NCI-H510A treated with DMSO at 0.1 percent for 48 hours (cell line): Measurements from ENCODE around the gene PDE4DIP.
A peak's percentile ranks its signal among the peaks of the same experiment; 100 is the strongest.
"Not testable (repeated sequence)": the region's sequence is repeated elsewhere in the genome, so short reads cannot be mapped to it uniquely, and the experiment has no call there.

ENCODE experiments used
- DNase-seq: peaks from one replicate; lab custom pipeline; 2025; lab: John Stamatoyannopoulos, UW

Gene PDE4DIP

GRCh38 chr1:148921047-148921446 is 76.8 kb downstream of the PDE4DIP start:
- DNase-seq, result not testable (repeated sequence)

- not testable (repeated sequence) for DNase-seq
Observed at GRCh38 chr1:148923798-148924197, 79.6 kb downstream of the PDE4DIP start.

- not testable (repeated sequence) for DNase-seq
Observed at GRCh38 chr1:148927645-148928044, 83.4 kb downstream of the PDE4DIP start.

GRCh38 chr1:148929253-148929652 is 85.0 kb downstream of the PDE4DIP start:
- DNase-seq, result not testable (repeated sequence)

- not testable (repeated sequence) for DNase-seq
Observed at GRCh38 chr1:148935381-148936002, 91.3 kb downstream of the PDE4DIP start.

GRCh38 chr1:148942906-148943305 is 98.7 kb downstream of the PDE4DIP start:
- not testable (repeated sequence) for DNase-seq

GRCh38 chr1:148945130-148945529 is 100.9 kb downstream of the PDE4DIP start:
- DNase-seq, result not testable (repeated sequence)

- not testable (repeated sequence) for DNase-seq
Observed at GRCh38 chr1:148948768-148949167, 104.5 kb downstream of the PDE4DIP start.

GRCh38 chr1:148951336-148952227 is 107.4 kb downstream of the PDE4DIP start:
- DNase-seq, result peak; percentile 56

GRCh38 chr1:148952253-148952937 is 108.2 kb downstream of the PDE4DIP start:
- DNase-seq, result not testable (repeated sequence)

- DNase-seq, result not testable (repeated sequence)
Observed at GRCh38 chr1:148952938-148953616, 108.8 kb downstream of the PDE4DIP start.

GRCh38 chr1:148953730-148954129 is 109.5 kb downstream of the PDE4DIP start:
- not testable (repeated sequence) for DNase-seq

GRCh38 chr1:148958343-148958742 is 114.1 kb downstream of the PDE4DIP start:
- not testable (repeated sequence) for DNase-seq

GRCh38 chr1:148960212-148961000 is 116.2 kb downstream of the PDE4DIP start:
- DNase-seq, result not testable (repeated sequence)

- not testable (repeated sequence) for DNase-seq
Observed at GRCh38 chr1:148962127-148962857, 118.1 kb downstream of the PDE4DIP start.

GRCh38 chr1:148966084-148966483 is 121.9 kb downstream of the PDE4DIP start:
- not testable (repeated sequence) for DNase-seq

GRCh38 chr1:148967580-148967979 is 123.4 kb downstream of the PDE4DIP start:
- not testable (repeated sequence) for DNase-seq

GRCh38 chr1:148968682-148969081 is 124.5 kb downstream of the PDE4DIP start:
- not testable (repeated sequence) for DNase-seq

GRCh38 chr1:148969126-148969525 is 124.9 kb downstream of the PDE4DIP start:
- not testable (repeated sequence) for DNase-seq

GRCh38 chr1:148975453-148975852 is 131.2 kb downstream of the PDE4DIP start:
- not testable (repeated sequence) for DNase-seq
